AG10803 (cell line): Measurements from ENCODE around the gene IL36RN.

Experiments
- DNase-seq: peaks from one replicate; pipeline ENCODE4 v3.0.0; 2010; ENCODE audit warnings: low read depth
- H3K4me3 ChIP-seq: 2 replicates; pipeline ENCODE4 v1.5.1; 2011; ENCODE audit warnings: mild to moderate bottlenecking, low read length, control low read depth
- CTCF ChIP-seq: conservative IDR thresholded peaks from 2 replicates; pipeline ENCODE4 v1.5.1; 2011; ENCODE audit warnings: mild to moderate bottlenecking, low read length, control low read depth, inconsistent platforms

IL36RN gene

GRCh38 chr2:113039719-113040118 is 19.3 kb upstream of the IL36RN start:
- no peak for DNase-seq
- no peak overlapping the region for H3K4me3 ChIP-seq
- TF ChIP-seq CTCF, result no peak

DNA sequence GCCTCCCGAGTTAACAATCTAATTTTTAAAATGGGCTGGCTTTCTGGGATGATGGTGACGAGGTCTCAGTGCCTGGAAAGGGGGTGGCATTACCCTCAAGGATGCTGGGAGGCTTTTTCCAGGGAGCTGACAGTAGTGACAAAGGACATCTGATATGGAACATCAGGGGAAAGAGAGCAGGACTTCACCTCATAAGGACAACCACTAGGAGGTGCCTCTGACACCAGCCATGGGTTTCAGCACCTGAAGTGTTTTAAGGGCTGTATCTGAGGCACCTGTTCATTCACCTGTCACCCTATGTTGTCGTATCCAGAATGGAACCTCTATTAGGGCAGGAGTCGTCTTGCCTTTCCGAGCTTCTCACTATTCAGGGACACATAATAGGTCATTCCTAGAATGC is 17.1 kb upstream of the IL36RN start:
- TF ChIP-seq CTCF, result no peak
- no peak for DNase-seq
- no peak overlapping the region for H3K4me3 ChIP-seq

- TF ChIP-seq CTCF, result no peak
- no peak for DNase-seq
- H3K4me3 ChIP-seq, result no peak overlapping the region
Measured at GRCh38 chr2:113046465-113046864, 12.5 kb upstream of the IL36RN start.

GRCh38 chr2:113050921-113051895 is 7.8 kb upstream of the IL36RN start:
- TF ChIP-seq CTCF, result no peak
- DNase-seq, result no peak
- H3K4me3 ChIP-seq, result no peak overlapping the region

DNA sequence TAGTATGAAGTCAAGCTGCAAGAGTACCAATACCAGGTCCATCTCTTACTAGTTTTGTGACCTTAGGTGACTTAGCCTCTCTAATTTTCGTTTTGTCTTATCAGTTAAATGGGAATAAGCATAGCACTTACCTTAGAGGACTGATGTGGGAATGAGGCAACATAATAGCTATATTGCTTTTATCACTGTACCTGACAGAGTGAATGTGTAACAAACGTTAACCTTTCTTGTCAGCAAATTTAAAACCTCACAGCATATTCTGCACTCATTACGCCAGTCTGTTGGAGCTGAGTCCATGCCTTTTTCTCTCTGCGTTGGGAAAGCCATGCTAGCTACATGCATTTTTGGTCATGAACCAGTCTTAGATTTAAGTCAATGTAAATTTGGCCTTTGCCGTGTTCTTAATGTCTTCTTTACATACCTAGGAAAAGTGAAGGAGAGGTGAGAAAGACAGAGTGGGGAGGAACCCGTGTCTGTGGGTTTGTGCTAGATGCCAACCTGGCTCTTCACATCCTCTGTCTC is 6.5 kb upstream of the IL36RN start, which contains the start of gene IL36B:
Gene IL36B, minus strand, starts transcription at position 472 of the 522 bp plus-strand sequence.
- TF ChIP-seq CTCF, result no peak
- H3K4me3 ChIP-seq, result no peak within 1 kb of the TSS

DNA sequence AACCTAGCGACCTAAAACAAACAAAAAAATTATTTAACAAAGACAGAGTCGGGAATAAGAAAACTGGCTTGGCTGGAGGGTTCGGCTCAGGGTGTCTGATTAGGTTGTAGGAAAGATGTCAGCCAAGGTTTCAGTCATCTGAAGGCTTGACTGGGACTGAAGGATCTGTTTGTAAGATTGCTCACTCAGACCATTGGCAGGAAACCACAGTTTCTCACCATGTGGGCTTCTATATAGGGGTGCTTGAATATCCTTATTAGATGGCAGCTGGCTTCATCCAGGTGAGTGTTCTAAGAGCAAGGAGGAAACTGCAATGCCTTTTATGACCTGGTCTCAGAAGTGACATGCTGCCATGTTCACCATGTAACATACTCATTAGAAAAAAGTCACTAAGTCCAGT is 5.3 kb upstream of the IL36RN start:
- no peak for DNase-seq
- no peak overlapping the region for H3K4me3 ChIP-seq
- no peak for TF ChIP-seq CTCF

More for the DNA sequence above, 6.5 kb upstream of the IL36RN start, which contains the start of gene IL36B:
- no peak for DNase-seq

DNA sequence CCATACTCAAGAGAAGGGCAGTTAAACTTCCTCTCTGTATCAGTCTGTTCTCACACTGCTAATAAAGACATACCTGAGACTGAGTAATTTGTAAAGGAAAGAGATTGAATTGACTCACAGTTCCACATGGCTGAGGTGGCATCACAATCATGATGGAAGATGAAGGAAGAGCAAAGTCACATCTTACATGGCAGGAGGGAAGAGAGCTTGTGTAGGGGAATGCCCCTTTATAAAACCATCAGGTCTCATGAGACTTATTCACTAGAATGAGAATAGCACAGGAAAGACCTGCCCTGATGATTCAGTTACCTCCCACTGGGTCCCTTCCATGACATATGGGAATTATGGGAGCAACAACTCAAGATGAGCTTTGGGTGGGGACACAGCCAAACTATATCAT is 4.9 kb upstream of the IL36RN start:
- TF ChIP-seq CTCF, result no peak
- no peak for DNase-seq
- no peak overlapping the region for H3K4me3 ChIP-seq
